H1 (cell line): ENCODE measurements around the gene TUBGCP2. TPM values are rescaled to one million over a fixed set of nuclear protein-coding genes. Genes with fewer than 3 reads are reported as not detected.

ENCODE experiments used
- CTCF ChIA-PET: fragments of 300-600 bp; sonication (Branson Sonifier 250); formaldehyde crosslinking; loops from one replicate; lab custom pipeline; 2021; ENCODE audit not compliant: partially characterized antibody; lab: Charles Lee
- POLR2A ChIA-PET: fragments of 300-600 bp; sonication (Branson Sonifier 250); formaldehyde crosslinking; loops from one replicate; lab custom pipeline; 2021; ENCODE audit warnings: inconsistent platforms; ENCODE audit not compliant: partially characterized antibody; lab: Charles Lee
- DNase-seq, 2 experiments: peaks; one replicate each; pipeline versions ENCODE4 v3.0.0 to v3.0.0-alpha.2; 2010 to 2022; ENCODE audit warnings: low spot score in 2 of 2, low read depth in 1 of 2, mixed read lengths in 1 of 2
- FAIRE-seq: peaks from 2 replicates; lab custom pipeline; 2011; peaks lifted over from hg19 to GRCh38; lab: Jason Lieb, UNC
- H2AFZ ChIP-seq: 2 replicates; pipeline ENCODE4 v1.8.1; 2012; ENCODE audit warnings: low read length, inconsistent platforms
- H2AK5ac ChIP-seq: 2 replicates; pipeline ENCODE4 v1.6.1; 2013; ENCODE audit warnings: low read depth, low read length
- H2BK120ac ChIP-seq: replicated peaks from 2 replicates; pipeline ENCODE3; 2013; ENCODE audit warnings: low read depth, low read length, inconsistent platforms
- H2BK12ac ChIP-seq: 2 replicates; pipeline ENCODE4 v1.6.1; 2013; ENCODE audit warnings: low read depth, low read length
- H2BK15ac ChIP-seq: 2 replicates; pipeline ENCODE4 v1.6.1; 2013; ENCODE audit warnings: low read length
- H2BK20ac ChIP-seq: 2 replicates; pipeline ENCODE4 v1.6.1; 2013; ENCODE audit warnings: low read length
- H2BK5ac ChIP-seq: 2 replicates; pipeline ENCODE4 v1.6.1; 2013; ENCODE audit warnings: low read depth, low read length
- H3K14ac ChIP-seq: 2 replicates; pipeline ENCODE4 v1.6.1; 2013; ENCODE audit warnings: inconsistent platforms; ENCODE audit not compliant: insufficient read length
- H3K18ac ChIP-seq: 2 replicates; pipeline ENCODE4 v1.6.1; 2013; ENCODE audit warnings: low read length; ENCODE audit errors: extremely low read depth
- H3K23ac ChIP-seq: 2 replicates; pipeline ENCODE4 v1.6.1; 2013; ENCODE audit warnings: inconsistent platforms; ENCODE audit not compliant: insufficient read length
- H3K23me2 ChIP-seq: 2 replicates; pipeline ENCODE4 v1.6.1; 2013; ENCODE audit warnings: low read depth, low read length
- H3K27ac ChIP-seq: 2 replicates; pipeline ENCODE4 v1.6.1; 2011; ENCODE audit warnings: low read depth, low read length, inconsistent platforms
- H3K27me3 ChIP-seq, 4 experiments: replicated peaks in 1 of 4; 1 replicate in 1 of 4; 2 replicates in 3 of 4; pipeline versions ENCODE4 v1.6.1 to v1.8.1; 2011 to 2013; ENCODE audit warnings: low read length in 3 of 4, mild to moderate bottlenecking in 3 of 4, inconsistent platforms in 2 of 4, mixed read lengths in 2 of 4, moderate library complexity in 1 of 4; ENCODE audit not compliant: control insufficient read depth in 3 of 4, insufficient read depth in 3 of 4; ENCODE audit errors: extremely low read depth in 1 of 4
- H3K36me3 ChIP-seq, 4 experiments: 2 replicates each; pipeline versions ENCODE4 v1.6.1 to v1.8.1; 2011 to 2013; ENCODE audit warnings: mild to moderate bottlenecking in 4 of 4, low read length in 3 of 4, moderate library complexity in 2 of 4, control low read depth in 1 of 4, inconsistent platforms in 1 of 4; ENCODE audit not compliant: insufficient read depth in 4 of 4, control insufficient read depth in 2 of 4
- H3K4ac ChIP-seq: replicated peaks from 2 replicates; pipeline ENCODE3; 2013; ENCODE audit warnings: low read length, low read depth, mixed read lengths, inconsistent platforms; ENCODE audit not compliant: insufficient read length
- H3K4me1 ChIP-seq, 4 experiments: replicated peaks in 1 of 4; 1 replicate in 1 of 4; 2 replicates in 3 of 4; pipeline versions ENCODE4 v1.6.1 to v1.8.1; 2011 to 2013; ENCODE audit warnings: low read length in 3 of 4, inconsistent platforms in 2 of 4, mixed read lengths in 1 of 4; ENCODE audit not compliant: insufficient read depth in 4 of 4, control insufficient read depth in 3 of 4
- H3K4me2 ChIP-seq, 2 experiments: 2 replicates each; pipeline versions ENCODE4 v1.6.1 to v1.8.1; 2011 to 2013; ENCODE audit warnings: low read depth in 2 of 2, low read length in 2 of 2, control low read depth in 1 of 2, inconsistent platforms in 1 of 2, mild to moderate bottlenecking in 1 of 2; ENCODE audit not compliant: insufficient read depth in 1 of 2
- H3K4me3 ChIP-seq, 4 experiments: fragments of 200-600, 300-600 bp in 1 of 4; sonication (generic), shearing (Covaris generic), sonication (Bioruptor Twin) in 1 of 4; 2 replicates each; pipeline versions ENCODE4 v1.5.1 to v1.8.1; 2011 to 2016; ENCODE audit warnings: low read length in 4 of 4, low read depth in 3 of 4, control low read depth in 2 of 4, inconsistent platforms in 2 of 4, mild to moderate bottlenecking in 2 of 4, mixed read lengths in 1 of 4, moderate library complexity in 1 of 4; ENCODE audit not compliant: insufficient read depth in 2 of 4; ENCODE audit errors: extremely low read depth in 1 of 4
- H3K56ac ChIP-seq: replicated peaks from 2 replicates; pipeline ENCODE3; 2013; ENCODE audit warnings: low read depth, mild to moderate bottlenecking, mixed read lengths, low read length, inconsistent platforms; ENCODE audit not compliant: insufficient read length
- H3K79me1 ChIP-seq: 2 replicates; pipeline ENCODE4 v1.6.1; 2013; ENCODE audit warnings: low read depth, low read length, control low read depth
- H3K79me2 ChIP-seq, 2 experiments: 2 replicates each; pipeline versions ENCODE4 v1.6.1 to v1.8.1; 2012 to 2013; ENCODE audit warnings: low read length in 2 of 2, mild to moderate bottlenecking in 2 of 2, inconsistent platforms in 1 of 2; ENCODE audit not compliant: insufficient read depth in 2 of 2, control insufficient read depth in 1 of 2
- H3K9ac ChIP-seq, 4 experiments: replicated peaks in 1 of 4; 1 replicate in 1 of 4; 2 replicates in 3 of 4; pipeline versions ENCODE4 v1.6.1 to v1.8.1; 2011 to 2013; ENCODE audit warnings: low read depth in 3 of 4, low read length in 3 of 4, control low read depth in 2 of 4, mild to moderate bottlenecking in 2 of 4, moderate library complexity in 2 of 4, inconsistent platforms in 1 of 4; ENCODE audit errors: extremely low read depth in 1 of 4
- H3K9me3 ChIP-seq, 2 experiments: 2 replicates each; pipeline versions ENCODE4 v1.6.1 to v1.8.1; 2012 to 2013; ENCODE audit warnings: mild to moderate bottlenecking in 2 of 2, moderate library complexity in 2 of 2, control low read depth in 1 of 2, inconsistent platforms in 1 of 2, low read depth in 1 of 2, low read length in 1 of 2, mixed read lengths in 1 of 2; ENCODE audit not compliant: insufficient read depth in 2 of 2
- H4K20me1 ChIP-seq, 2 experiments: replicated peaks in 1 of 2; 2 replicates each; pipeline versions ENCODE3 to v1.8.1; 2011 to 2013; ENCODE audit warnings: inconsistent platforms in 2 of 2, low read length in 2 of 2, mild to moderate bottlenecking in 1 of 2; ENCODE audit not compliant: insufficient read depth in 2 of 2, control insufficient read depth in 1 of 2
- H4K5ac ChIP-seq: 2 replicates; pipeline ENCODE4 v1.6.1; 2013; ENCODE audit warnings: low read length, low read depth, mixed read lengths, inconsistent platforms; ENCODE audit not compliant: insufficient read length
- H4K8ac ChIP-seq: 2 replicates; pipeline ENCODE4 v1.8.0; 2013; ENCODE audit warnings: mild to moderate bottlenecking, moderate library complexity, low read length, inconsistent platforms; ENCODE audit not compliant: insufficient read depth; ENCODE audit errors: extremely low read depth
- H4K91ac ChIP-seq: replicated peaks from 2 replicates; pipeline ENCODE3; 2013; ENCODE audit warnings: low read length, mixed read lengths, inconsistent platforms; ENCODE audit not compliant: insufficient read length
- ASH2L ChIP-seq: fragments of 200-600, 300-600 bp; sonication (generic); IDR thresholded peaks from one replicate; pipeline ENCODE4 v1.7.1; 2017; ENCODE audit warnings: low read length
- EZH2 ChIP-seq: fragments of 200-600 bp; sonication (generic); IDR thresholded peaks from 2 replicates; pipeline ENCODE4 v1.7.1; 2012; ENCODE audit warnings: low read depth, mild to moderate bottlenecking, moderate library complexity, low read length, inconsistent platforms; ENCODE audit not compliant: severe bottlenecking
- KDM1A ChIP-seq: fragments of 200-600, 300-600 bp; sonication (generic); IDR thresholded peaks from 2 replicates; pipeline ENCODE4 v1.7.1; 2016; ENCODE audit warnings: mild to moderate bottlenecking, low read length, borderline replicate concordance
- MAX ChIP-seq: IDR thresholded peaks from 2 replicates; pipeline ENCODE4 v1.6.1; 2012; ENCODE audit warnings: inconsistent platforms
- NRF1 ChIP-seq: IDR thresholded peaks from 2 replicates; pipeline ENCODE4 v1.6.1; 2011; ENCODE audit warnings: mild to moderate bottlenecking, low read depth, low read length, improper control_type of control experiment
- RXRA ChIP-seq: IDR thresholded peaks from 2 replicates; pipeline ENCODE4 v1.6.1; 2011; ENCODE audit warnings: low read depth, mild to moderate bottlenecking, low read length, moderate library complexity; ENCODE audit not compliant: insufficient read depth
- TAF1 ChIP-seq: IDR thresholded peaks from 2 replicates; pipeline ENCODE4 v1.6.1; 2011; ENCODE audit warnings: mild to moderate bottlenecking, low read depth, low read length
- WGBS, 2 experiments: shearing (Covaris generic) in 1 of 2; methylation state at CpG; one replicate each; pipeline versions ENCODE4 v1.1.6 to v1.1.7; 2013 to 2015; ENCODE audit warnings: low lambda C conversion rate in 2 of 2, mixed read lengths in 2 of 2, inconsistent platforms in 1 of 2, low coverage in 1 of 2, missing lambda C conversion rate in 1 of 2; ENCODE audit not compliant: insufficient replicate concordance in 2 of 2, insufficient coverage in 1 of 2, insufficient read length in 1 of 2; ENCODE audit errors: extremely low coverage in 1 of 2, missing lambda C conversion rate in 1 of 2; 5-methylcytosine and 5-hydroxymethylcytosine counted together
- polyA plus RNA-seq, 7 experiments: library from polyadenylated mRNA; depleted of rRNA in 3 of 7; stranded (reverse) in 5 of 7; unstranded in 2 of 7; fragments of >200 nt in 5 of 7; fragments of 200-250 nt in 2 of 7; gene quantifications; 1 replicate in 5 of 7; 2 replicates in 1 of 7; 4 replicates in 1 of 7; pipeline versions ENCODE4 v1.2.1 to v1.2.3, GENCODE V29; 2011 to 2013; ENCODE audit warnings: missing spikeins in 2 of 7, mixed read lengths in 2 of 7
- total RNA-seq: library from RNA; stranded (reverse); fragmentation: NEBNext Ultra II Directional; extraction: Animal tissue kit (Norgen Biotek cat#: 25700); gene quantifications from 2 replicates; pipeline ENCODE4 v1.2.1, GENCODE V29; 2021
- TF ChIP-seq, protein P1 (sequence below), 3 experiments: IDR thresholded peaks; 1 replicate in 2 of 3; 2 replicates in 1 of 3; pipeline versions ENCODE4 v1.5.1 to v1.6.1; 2011; ENCODE audit warnings: low read length in 3 of 3, mild to moderate bottlenecking in 3 of 3, inconsistent platforms in 2 of 3, low read depth in 1 of 3, moderate library complexity in 1 of 3; ENCODE audit not compliant: insufficient read depth in 1 of 3; ENCODE audit errors: control extremely low read depth in 1 of 3

TUBGCP2 gene
- total and polyA plus RNA-seq, 2 of the 8 experiments (the other 6 are each of a cell fraction or from before 2014, with no cell fraction given) = 34.9 to 51.9 TPM

- Histone ChIP-seq H3K4me2 (no peak overlapping the region), H4K91ac (peak overlapping the region; percentile 91), H3K23ac (no peak overlapping the region), H4K20me1 (peaks cover 0 to 2% of the 10 kb centered on the region in 2 experiments), H3K9me3 (no peaks in the 10 kb centered on the region), H3K14ac (no peak overlapping the region), H3K56ac (no peak overlapping the region), H2BK5ac (peak overlapping the region; percentile 49; the same call in 1 of the 2 replicates), H3K27me3 (no peaks in the 10 kb centered on the region; a peak in 3 of 7 replicates), H2AFZ (no peak overlapping the region), H3K4me1 (peaks cover 0 to 15% (median 8%) of the 10 kb centered on the region in 4 experiments; a peak in 5 of 7 replicates), H4K8ac (no peak overlapping the region), H2BK20ac (peak overlapping the region; percentile 61; the same call in 1 of the 2 replicates), H3K23me2 (0 out of 2 replicates have a peak, but pooled peaks cover 1% of the 10 kb centered on the region), H3K79me2 (no peaks in the 10 kb centered on the region), H2BK120ac (no peak overlapping the region), H3K18ac (no peak overlapping the region), H2AK5ac (0 out of 2 replicates have a peak overlapping the region, but pooled peaks have one; percentile 86), H2BK15ac (peak overlapping the region; percentile 92; the same call in 1 of the 2 replicates), H3K4me3 (no peak overlapping the region), H3K79me1 (0 out of 2 replicates have a peak, but pooled peaks cover 2% of the 10 kb centered on the region), H3K36me3 (no peaks in the 10 kb centered on the region), H3K4ac (no peak overlapping the region), H2BK12ac (peak overlapping the region; percentile 84; the same call in 1 of the 2 replicates), H4K5ac (no peak overlapping the region), H3K27ac (no peak overlapping the region), H3K9ac (no peak overlapping the region)
- ChIA-PET CTCF (interaction anchor here (0.7 to 0.9 kb wide), 2 partner anchors 10 to 18 kb away, joined by 3 read pairs; no protein-coding TSS in a partner anchor), POLR2A (no interaction called here)
- FAIRE-seq (no peak), DNase-seq (no peak)
- TF ChIP-seq NRF1 (no peak), TAF1 (no peak), MAX (no peak), ASH2L (no peak), KDM1A (no peak), EZH2 (no peak), RXRA (no peak)
- TF ChIP-seq, protein P1, sequence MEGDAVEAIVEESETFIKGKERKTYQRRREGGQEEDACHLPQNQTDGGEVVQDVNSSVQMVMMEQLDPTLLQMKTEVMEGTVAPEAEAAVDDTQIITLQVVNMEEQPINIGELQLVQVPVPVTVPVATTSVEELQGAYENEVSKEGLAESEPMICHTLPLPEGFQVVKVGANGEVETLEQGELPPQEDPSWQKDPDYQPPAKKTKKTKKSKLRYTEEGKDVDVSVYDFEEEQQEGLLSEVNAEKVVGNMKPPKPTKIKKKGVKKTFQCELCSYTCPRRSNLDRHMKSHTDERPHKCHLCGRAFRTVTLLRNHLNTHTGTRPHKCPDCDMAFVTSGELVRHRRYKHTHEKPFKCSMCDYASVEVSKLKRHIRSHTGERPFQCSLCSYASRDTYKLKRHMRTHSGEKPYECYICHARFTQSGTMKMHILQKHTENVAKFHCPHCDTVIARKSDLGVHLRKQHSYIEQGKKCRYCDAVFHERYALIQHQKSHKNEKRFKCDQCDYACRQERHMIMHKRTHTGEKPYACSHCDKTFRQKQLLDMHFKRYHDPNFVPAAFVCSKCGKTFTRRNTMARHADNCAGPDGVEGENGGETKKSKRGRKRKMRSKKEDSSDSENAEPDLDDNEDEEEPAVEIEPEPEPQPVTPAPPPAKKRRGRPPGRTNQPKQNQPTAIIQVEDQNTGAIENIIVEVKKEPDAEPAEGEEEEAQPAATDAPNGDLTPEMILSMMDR (IDR thresholded peaks at IDR 0.05; ENCODE audit: control extremely low read depth in 1 of 3, insufficient read depth in 1 of 3, low read depth in 1 of 3, low read length in 3 of 3) = peak in 1 of 3 experiments; percentile 16; a peak in 1 of 4 replicates
- 85% methylated on average over 12 of the region's 21 CpGs; no CpG with 5 or more reads in 1 of the 2 experiments for WGBS, 2 experiments
Measured at GRCh38 chr10:133249094-133249780, 59.4 kb downstream of the TUBGCP2 start.
